Measurements from ENCODE around the gene SLC26A2. TPM values are rescaled to one million over a fixed set of nuclear protein-coding genes. Genes with fewer than 3 reads are reported as not detected.

The SLC26A2 gene
- total RNA-seq, 1 experiment from 2014 or later = 111 TPM

DNA sequence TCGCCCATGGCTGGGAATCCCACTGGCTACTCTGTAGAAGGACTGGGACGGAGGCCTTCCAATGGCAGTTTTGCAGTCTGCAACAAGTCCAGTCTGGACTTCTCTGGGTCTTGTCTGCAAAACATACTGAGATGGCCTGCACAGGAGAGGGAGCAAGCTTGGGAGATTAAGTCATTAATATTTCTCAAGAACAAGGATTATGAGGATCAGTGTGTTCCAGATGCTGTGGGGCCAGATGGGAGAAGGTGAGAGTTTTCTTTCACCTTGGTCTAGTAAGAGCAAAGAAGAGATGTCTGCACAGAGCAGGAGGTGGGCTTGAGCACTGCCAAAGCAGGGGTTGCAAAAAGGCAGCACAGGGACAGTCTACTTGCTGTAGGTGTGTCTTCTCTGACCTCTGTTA lies 15.9 kb upstream of the SLC26A2 start, which contains the start of gene PDE6A:
Gene PDE6A, minus strand, starts transcription at position 128 of the 400 bp plus-strand sequence. Its CDS starts 120 bp downstream, at position 8.
- CTCF ChIA-PET = no interaction called here
- ATAC-seq = no peak

DNA sequence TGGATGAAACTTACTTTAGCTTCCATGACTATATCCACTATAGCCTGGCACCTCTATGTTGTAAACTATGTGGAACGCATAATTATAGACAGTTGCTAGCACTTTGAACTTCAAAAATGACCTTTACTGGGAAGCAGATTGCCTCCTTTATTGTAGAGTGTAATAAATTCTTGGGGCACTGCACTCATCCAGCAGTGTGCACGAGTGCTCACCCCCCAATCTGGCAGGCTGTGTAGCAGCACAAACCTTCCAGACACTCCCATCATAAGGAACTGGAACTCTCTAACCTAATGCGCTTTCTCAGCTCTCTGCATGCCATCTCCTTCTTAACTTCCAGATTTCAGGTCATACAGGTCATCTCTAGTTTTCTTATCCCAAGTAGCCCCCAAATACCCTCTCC lies 14.4 kb upstream of the SLC26A2 start:
- no peak for TF ChIP-seq SIN3A (IDR thresholded peaks at IDR 0.05; ENCODE audit: borderline replicate concordance, insufficient read depth, low read depth, low read length)
- no peak for TF ChIP-seq TCF7L2 (IDR thresholded peaks at IDR 0.05; ENCODE audit: low read depth, low read length)
- Histone ChIP-seq H3K4me3 (ENCODE audit: low read depth in 2 of 2, low read length in 2 of 2) (no peak overlapping the region), H3K27me3 (ENCODE audit: control insufficient read depth, insufficient read depth, low read length) (no peaks in the 10 kb centered on the region), H3K4me1 (ENCODE audit: control insufficient read depth, insufficient read depth, low read length) (peaks cover 14% of the 10 kb centered on the region), H3K36me3 (ENCODE audit: control insufficient read depth, insufficient read depth, low read length) (no peaks in the 10 kb centered on the region), H3K9me3 (ENCODE audit: control insufficient read depth, insufficient read depth, low read depth, low read length) (no peaks in the 10 kb centered on the region), H3K27ac (ENCODE audit: low read length) (peak overlapping the region; percentile 57; the same call in 1 of the 2 replicates)
- POLR2A ChIA-PET = no interaction called here
- DNase-seq (ENCODE audit: low read depth, low spot score) (no peak), ATAC-seq (no peak)
- intact Hi-C loops (cut with micrococcal nuclease; ENCODE audit: unreplicated experiment) (no loop called here), in situ Hi-C loops (cut with HindIII; ENCODE audit: low pct_unique_long_range_greater_than_20kb, low sequenced_read_pairs) (no loop called here)
- CTCF ChIA-PET = no interaction called here
- BruUV-seq (replicated peaks) = no TSS peak

More for the DNA sequence above, 15.9 kb upstream of the SLC26A2 start, which contains the start of gene PDE6A:
- Histone ChIP-seq H3K4me3 (ENCODE audit: low read depth in 2 of 2, low read length in 2 of 2) (no peak within 1 kb of the TSS), H3K27me3 (ENCODE audit: control insufficient read depth, insufficient read depth, low read length) (no peaks in the 10 kb centered on the region), H3K36me3 (ENCODE audit: control insufficient read depth, insufficient read depth, low read length) (no peaks in the 10 kb centered on the region), H3K9me3 (ENCODE audit: control insufficient read depth, insufficient read depth, low read depth, low read length) (no peaks in the 10 kb centered on the region), H3K27ac (ENCODE audit: low read length) (peak within 1 kb of the TSS; percentile 67; the same call in 1 of the 2 replicates), H3K4me1 (ENCODE audit: control insufficient read depth, insufficient read depth, low read length) (peaks cover 25% of the 10 kb centered on the region)
- TF ChIP-seq SIN3A (IDR thresholded peaks at IDR 0.05; ENCODE audit: borderline replicate concordance, insufficient read depth, low read depth, low read length) (no peak), POLR2AphosphoS5 (IDR thresholded peaks at IDR 0.05; ENCODE audit: low read depth, low read length) (no peak), TCF7L2 (IDR thresholded peaks at IDR 0.05; ENCODE audit: low read depth, low read length) (no peak)
- TF ChIP-seq, protein P1, sequence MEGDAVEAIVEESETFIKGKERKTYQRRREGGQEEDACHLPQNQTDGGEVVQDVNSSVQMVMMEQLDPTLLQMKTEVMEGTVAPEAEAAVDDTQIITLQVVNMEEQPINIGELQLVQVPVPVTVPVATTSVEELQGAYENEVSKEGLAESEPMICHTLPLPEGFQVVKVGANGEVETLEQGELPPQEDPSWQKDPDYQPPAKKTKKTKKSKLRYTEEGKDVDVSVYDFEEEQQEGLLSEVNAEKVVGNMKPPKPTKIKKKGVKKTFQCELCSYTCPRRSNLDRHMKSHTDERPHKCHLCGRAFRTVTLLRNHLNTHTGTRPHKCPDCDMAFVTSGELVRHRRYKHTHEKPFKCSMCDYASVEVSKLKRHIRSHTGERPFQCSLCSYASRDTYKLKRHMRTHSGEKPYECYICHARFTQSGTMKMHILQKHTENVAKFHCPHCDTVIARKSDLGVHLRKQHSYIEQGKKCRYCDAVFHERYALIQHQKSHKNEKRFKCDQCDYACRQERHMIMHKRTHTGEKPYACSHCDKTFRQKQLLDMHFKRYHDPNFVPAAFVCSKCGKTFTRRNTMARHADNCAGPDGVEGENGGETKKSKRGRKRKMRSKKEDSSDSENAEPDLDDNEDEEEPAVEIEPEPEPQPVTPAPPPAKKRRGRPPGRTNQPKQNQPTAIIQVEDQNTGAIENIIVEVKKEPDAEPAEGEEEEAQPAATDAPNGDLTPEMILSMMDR (IDR thresholded peaks at IDR 0.05) = no peak
- TF ChIP-seq, protein P2, sequence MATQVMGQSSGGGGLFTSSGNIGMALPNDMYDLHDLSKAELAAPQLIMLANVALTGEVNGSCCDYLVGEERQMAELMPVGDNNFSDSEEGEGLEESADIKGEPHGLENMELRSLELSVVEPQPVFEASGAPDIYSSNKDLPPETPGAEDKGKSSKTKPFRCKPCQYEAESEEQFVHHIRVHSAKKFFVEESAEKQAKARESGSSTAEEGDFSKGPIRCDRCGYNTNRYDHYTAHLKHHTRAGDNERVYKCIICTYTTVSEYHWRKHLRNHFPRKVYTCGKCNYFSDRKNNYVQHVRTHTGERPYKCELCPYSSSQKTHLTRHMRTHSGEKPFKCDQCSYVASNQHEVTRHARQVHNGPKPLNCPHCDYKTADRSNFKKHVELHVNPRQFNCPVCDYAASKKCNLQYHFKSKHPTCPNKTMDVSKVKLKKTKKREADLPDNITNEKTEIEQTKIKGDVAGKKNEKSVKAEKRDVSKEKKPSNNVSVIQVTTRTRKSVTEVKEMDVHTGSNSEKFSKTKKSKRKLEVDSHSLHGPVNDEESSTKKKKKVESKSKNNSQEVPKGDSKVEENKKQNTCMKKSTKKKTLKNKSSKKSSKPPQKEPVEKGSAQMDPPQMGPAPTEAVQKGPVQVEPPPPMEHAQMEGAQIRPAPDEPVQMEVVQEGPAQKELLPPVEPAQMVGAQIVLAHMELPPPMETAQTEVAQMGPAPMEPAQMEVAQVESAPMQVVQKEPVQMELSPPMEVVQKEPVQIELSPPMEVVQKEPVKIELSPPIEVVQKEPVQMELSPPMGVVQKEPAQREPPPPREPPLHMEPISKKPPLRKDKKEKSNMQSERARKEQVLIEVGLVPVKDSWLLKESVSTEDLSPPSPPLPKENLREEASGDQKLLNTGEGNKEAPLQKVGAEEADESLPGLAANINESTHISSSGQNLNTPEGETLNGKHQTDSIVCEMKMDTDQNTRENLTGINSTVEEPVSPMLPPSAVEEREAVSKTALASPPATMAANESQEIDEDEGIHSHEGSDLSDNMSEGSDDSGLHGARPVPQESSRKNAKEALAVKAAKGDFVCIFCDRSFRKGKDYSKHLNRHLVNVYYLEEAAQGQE (IDR thresholded peaks at IDR 0.05; ENCODE audit: insufficient read depth in 1 of 2, low read depth in 2 of 2, low read length in 1 of 2) = no peak
- intact Hi-C loops (cut with micrococcal nuclease; ENCODE audit: unreplicated experiment) (no loop called here), in situ Hi-C loops (cut with HindIII; ENCODE audit: low pct_unique_long_range_greater_than_20kb, low sequenced_read_pairs) (no loop called here)
- BruUV-seq (replicated peaks) = no TSS peak
- no peak for DNase-seq (ENCODE audit: low read depth, low spot score)
- POLR2A ChIA-PET = no interaction called here

DNA sequence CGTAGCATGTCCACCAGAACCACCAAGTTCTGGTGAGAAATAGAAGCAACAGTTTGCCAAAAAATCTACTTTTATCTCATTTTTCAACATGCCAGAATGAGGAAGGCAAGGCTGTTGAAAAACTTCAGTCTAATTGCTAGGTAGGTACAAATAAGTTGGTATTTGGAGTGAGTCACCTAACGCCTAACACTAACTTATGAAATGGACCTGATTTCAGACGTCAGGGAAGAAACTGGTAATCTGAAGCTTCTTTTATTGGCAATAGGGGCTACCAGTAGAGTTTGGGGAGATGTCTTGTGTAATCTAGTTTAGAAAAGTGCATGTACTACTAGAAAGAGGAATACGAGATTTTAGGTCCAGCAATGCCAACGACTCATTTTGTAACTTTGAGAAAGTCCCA lies 11.6 kb upstream of the SLC26A2 start:
- BruUV-seq (replicated peaks) = no TSS peak
- intact Hi-C loops (cut with micrococcal nuclease; ENCODE audit: unreplicated experiment) = no loop called here
- POLR2A ChIA-PET = interaction anchor here (0.8 kb wide), 1 partner anchor 11 kb away, joined by 3 read pairs; the partner anchor contains the start of gene SLC26A2

More for the DNA sequence above, 11.6 kb upstream of the SLC26A2 start:
- DNase-seq (ENCODE audit: low read depth, low spot score) (no peak), ATAC-seq (no peak)
- TF ChIP-seq SIN3A (IDR thresholded peaks at IDR 0.05; ENCODE audit: borderline replicate concordance, insufficient read depth, low read depth, low read length) = no peak
- no peak for TF ChIP-seq POLR2AphosphoS5 (IDR thresholded peaks at IDR 0.05; ENCODE audit: low read depth, low read length)
- TF ChIP-seq, protein P1 (IDR thresholded peaks at IDR 0.05) = no peak
- no peak for TF ChIP-seq TCF7L2 (IDR thresholded peaks at IDR 0.05; ENCODE audit: low read depth, low read length)
- TF ChIP-seq, protein P2 (IDR thresholded peaks at IDR 0.05; ENCODE audit: insufficient read depth in 1 of 2, low read depth in 2 of 2, low read length in 1 of 2) = no peak
- Histone ChIP-seq H3K4me3 (ENCODE audit: low read depth in 2 of 2, low read length in 2 of 2) (no peak overlapping the region), H3K4me1 (ENCODE audit: control insufficient read depth, insufficient read depth, low read length) (peaks cover 8% of the 10 kb centered on the region), H3K27me3 (ENCODE audit: control insufficient read depth, insufficient read depth, low read length) (no peaks in the 10 kb centered on the region), H3K27ac (ENCODE audit: low read length) (peak overlapping the region; percentile 12; the same call in 1 of the 2 replicates), H3K9me3 (ENCODE audit: control insufficient read depth, insufficient read depth, low read depth, low read length) (no peaks in the 10 kb centered on the region), H3K36me3 (ENCODE audit: control insufficient read depth, insufficient read depth, low read length) (no peaks in the 10 kb centered on the region)
- in situ Hi-C loops (cut with HindIII; ENCODE audit: low pct_unique_long_range_greater_than_20kb, low sequenced_read_pairs) = no loop called here
- CTCF ChIA-PET = interaction anchor here (0.6 kb wide), 1 partner anchor 54 kb away, joined by 3 read pairs; no protein-coding TSS in a partner anchor

All from Panc1 (cell line).